ENCODE results near the gene ALKAL2.
"Not testable (repeated sequence)": the region's sequence is repeated elsewhere in the genome, so short reads cannot be mapped to it uniquely, and the experiment has no call there.

The ALKAL2 gene

DNA sequence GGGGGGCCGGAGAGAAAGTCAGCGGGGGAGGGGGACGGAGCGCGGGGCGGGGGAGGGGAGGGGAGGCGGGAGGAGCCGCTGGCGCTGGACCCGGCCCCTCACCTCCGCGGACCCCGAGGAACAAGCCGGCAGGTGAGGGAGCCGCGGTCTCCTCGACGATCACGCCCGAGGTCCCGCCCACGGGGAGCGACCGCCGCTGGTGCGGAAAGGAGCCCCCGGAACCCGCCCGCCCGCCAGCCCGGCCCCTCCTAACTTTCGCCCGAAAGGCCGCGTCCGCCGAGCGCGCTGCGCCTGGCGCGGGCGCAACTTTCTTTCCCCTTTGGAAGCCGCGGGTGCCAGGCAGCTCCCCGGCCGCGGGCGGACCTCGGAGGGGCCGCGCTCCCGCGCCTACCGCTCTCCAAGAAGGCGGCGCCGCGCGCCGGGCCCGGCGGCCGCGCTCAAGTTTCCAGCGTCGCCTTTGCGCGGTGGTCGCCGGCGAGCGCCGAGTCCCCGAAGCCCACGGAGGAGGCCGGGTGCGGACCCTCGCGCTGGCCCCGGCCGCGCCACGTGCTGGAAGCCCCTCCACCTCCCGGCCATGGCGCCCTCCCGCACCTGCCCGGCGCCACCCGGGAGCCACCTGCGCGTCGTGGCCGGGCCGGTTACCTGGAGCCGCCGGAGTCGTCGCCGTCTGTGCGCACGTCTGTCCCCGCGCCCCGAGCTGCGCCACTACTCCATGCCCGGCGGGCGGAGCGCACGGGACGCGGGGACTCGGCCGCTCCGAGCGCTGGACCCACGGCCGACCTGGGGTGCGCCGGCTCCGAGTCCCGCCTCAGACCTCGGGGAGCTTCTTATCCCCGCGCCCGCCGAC lies at the start of gene ALKAL2:
Gene ALKAL2 (minus strand): TSS at position 181 of the 847 bp plus-strand sequence. CDS start 256 bp downstream, outside the sequence.
- no peak for DNase-seq

DNA sequence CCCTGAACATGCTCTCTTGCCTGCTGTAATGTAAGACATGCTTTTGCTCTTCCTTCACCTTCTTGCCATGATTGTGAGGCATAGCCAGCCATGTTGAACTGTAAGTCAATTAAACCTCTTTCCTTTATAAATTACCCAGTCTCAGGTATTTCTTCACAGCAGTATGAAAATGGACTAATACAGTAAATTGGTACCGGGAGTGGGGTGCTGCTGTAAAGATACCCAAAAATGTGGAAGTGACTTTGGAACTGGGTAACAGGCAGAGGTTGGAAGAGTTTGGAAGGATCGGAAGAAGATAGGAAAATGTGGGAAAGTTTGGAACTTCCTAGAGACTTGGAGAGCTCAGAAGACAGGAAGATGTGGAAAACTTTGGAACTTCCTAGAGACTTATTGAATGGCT lies 49.1 kb upstream of the ALKAL2 start:
- not testable (repeated sequence) for DNase-seq

DNA sequence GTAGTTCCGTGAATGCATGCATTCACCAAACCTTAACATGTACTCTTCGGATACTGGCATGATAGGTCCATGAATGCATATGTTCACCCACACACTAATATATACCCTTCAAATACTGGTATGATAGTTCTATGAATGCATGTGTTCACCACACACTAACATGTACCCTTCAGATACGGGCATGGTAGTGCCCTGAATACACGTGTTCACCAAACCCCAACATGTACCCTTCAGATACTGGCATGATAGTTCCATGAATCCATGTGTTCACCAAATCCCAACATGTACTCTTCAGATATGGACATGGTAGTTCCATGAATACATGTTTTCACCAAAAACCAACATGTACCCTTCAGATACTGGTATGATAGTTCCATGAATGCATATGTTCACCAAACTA lies 48.5 kb upstream of the ALKAL2 start:
- DNase-seq: no peak

GRCh38 chr2:332592-332991 lies 44.7 kb upstream of the ALKAL2 start:
- DNase-seq: no peak

DNA sequence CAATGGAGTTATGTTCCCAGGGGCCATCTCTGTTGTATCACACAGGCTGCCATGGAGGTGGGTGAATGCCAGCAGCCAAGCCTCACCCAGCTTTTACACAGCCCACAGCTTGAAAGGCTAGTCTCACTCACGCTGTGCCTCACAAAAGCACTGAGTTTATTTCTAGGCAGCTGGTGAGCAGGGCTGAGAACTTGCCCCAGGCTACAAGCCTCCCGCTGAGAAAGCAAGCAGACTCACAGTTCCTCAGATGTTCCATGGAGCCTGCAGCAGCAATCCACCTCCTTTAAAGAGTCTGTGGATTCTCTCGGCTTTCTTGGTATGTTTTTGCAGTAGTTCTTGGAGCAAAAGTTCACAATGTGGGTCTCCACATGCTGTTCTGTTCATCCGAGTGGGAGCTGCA lies 40.9 kb upstream of the ALKAL2 start:
- no peak for DNase-seq

DNA sequence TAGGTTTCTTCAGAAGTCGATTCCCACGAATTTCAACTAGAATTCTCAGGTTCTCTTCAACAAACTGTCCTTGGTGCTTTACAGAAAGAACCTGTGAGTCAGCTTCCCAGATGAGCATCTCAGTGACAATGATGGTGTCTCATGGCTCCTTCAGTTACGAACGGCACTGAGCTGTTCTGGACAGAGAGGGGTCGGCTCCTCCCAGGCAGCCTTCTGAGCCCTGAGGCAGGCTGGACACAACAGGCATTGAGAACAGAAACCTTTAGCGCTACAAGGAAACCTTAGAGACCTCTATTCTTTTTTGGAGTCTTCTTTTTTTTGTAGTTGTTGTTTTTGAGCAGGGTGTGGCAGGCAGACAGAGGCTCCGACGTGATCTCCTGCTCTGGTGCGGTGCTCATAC lies 35.1 kb upstream of the ALKAL2 start:
- DNase-seq: no peak

- DNase-seq: no peak
These were observed 34.4 kb upstream of the ALKAL2 start for GRCh38 chr2:322326-322725.

DNA sequence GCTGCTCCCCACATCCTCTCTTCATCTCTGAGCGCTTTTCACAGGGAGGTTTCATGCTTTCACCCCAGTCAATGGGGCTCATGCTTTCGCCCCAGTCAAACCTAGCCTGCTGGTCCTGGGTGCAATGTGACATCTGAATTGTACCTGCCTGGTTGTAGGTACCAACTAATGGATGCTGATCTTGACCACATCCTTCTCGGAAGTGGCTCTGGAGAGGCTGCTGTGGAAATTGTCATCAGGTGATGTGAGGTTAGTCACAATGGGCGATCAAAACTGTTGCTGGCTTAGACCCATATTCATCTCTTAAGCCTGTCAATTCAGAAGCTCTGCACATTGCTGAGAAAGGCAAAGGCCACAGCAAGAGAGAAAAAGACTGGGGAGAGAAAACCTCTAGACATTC lies 32.7 kb upstream of the ALKAL2 start:
- DNase-seq: no peak

GRCh38 chr2:319059-319600 lies 31.2 kb upstream of the ALKAL2 start:
- DNase-seq: no peak

DNA sequence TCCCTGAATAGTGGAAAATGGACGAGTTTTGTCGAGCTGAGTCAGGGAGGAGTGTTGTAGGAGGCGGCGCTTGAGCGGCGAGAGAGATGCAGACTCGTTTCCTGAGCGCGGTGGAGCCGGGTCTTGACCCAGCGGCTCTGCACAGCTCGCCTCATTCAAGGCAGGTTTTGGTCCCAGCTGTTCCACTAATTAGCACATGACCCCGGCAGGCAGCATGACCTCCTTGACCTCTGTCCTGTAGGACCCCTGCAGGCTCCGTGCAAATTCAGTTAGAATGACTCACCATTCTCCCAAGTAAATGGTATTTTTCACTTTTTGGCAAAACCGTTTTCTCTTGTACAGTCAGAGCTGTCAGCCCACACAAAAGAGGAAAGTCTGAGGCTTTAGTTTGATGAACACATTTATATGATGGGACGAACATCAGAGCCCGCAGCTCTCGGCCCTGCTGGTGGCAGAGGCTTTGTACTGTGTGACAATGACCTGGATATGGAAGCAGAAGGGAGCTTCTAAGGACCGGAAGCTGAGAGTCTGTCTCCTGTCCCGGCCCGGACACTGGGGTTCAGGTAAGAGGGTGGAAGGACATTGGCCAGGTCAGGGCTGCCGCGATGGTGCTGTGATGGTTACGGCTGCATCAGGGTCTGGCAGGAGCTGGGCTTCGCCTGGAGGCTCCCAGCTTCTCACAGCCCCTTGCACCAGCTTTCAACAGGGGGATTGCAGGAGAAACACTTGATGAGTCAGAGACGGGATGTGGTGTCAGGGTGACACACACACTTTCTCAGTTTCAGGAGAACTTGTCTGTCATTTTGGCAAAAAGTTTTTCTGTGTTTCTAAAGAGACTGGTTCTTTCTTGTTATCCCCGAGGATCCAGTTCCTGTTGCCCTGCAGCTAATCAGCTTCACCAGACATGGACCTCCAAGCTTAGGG lies 29.9 kb upstream of the ALKAL2 start:
- no peak for DNase-seq

- no peak for DNase-seq
These were observed 28.5 kb upstream of the ALKAL2 start for GRCh38 chr2:316381-316780.

DNA sequence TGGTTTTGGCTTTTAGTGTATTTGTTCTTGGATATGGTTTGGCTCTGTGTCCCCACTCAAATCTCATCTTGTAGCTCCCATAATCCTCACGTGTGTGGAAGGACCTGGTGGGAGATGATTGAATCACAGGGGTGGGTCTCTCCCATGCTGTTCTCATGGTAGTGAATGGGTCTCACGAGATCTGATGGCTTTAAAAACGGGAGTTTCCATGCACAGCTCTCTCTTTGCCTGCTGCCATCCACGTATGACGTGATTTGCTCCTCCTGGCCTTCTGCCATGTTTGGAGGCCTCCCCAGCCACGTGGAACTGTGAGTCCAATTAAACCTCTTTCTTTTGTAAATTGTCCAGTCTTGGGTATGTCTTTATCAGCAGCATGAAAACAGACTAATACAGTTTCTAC lies 28.0 kb upstream of the ALKAL2 start:
- DNase-seq: not testable (repeated sequence)

DNA sequence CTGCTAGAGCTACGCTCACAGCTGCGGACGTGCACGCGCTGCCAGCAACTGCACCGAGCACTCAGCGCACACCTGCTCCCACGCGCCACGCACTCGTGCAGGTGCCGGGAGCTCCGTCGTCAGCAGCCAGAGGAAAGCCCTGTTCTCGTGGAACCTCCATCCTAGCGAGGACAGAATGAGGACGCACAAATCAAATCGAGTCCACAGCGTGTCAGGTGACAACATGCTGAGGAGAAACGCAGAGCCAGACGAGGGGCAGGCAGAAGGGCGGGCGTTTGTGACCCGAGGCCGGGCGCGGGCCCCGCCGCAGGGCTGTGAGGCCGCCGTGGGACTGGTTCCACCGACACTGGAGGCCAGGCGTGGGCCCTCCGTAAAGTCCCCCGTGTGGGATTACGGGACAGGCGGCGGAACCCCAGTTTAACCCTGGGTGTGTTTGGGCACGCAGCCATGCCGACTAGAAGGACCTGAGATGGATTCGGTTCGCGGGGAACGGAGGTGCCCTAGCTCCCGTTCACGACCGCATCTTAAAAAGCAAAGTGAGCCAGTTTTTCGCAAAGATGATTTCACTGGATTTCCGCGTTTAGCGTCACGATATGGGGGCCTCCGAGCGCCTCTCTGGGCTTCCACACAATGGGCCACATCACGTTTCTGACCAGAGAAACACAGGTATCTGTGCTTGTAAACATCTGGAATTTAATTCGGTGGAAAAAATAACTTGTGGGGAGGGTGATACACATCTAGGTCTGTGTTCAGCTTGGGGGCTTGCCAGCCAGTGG lies 26.9 kb upstream of the ALKAL2 start:
- no peak for DNase-seq

DNA sequence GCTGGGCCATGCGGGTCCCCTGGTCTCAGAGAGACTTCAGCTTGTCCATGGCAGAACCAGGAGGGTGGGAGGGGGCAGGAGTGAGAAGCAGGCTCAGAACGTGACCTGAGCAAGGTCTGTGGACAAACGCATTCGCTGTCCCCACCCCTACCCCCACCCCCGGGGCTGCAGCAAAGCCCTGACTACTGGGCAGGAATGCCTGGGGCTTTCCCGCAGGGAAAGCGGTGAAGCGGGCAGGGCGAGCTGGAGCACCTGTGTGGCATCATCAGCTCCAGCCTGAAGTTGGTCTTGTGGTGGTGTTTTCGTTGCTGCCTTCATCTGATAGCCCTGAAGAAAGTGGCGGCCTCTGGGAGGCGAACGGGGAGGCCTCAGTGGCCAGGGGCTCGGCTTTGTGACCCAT lies 26.1 kb upstream of the ALKAL2 start:
- no peak for DNase-seq

GRCh38 chr2:310994-311393 lies 23.1 kb upstream of the ALKAL2 start:
- DNase-seq: no peak

DNA sequence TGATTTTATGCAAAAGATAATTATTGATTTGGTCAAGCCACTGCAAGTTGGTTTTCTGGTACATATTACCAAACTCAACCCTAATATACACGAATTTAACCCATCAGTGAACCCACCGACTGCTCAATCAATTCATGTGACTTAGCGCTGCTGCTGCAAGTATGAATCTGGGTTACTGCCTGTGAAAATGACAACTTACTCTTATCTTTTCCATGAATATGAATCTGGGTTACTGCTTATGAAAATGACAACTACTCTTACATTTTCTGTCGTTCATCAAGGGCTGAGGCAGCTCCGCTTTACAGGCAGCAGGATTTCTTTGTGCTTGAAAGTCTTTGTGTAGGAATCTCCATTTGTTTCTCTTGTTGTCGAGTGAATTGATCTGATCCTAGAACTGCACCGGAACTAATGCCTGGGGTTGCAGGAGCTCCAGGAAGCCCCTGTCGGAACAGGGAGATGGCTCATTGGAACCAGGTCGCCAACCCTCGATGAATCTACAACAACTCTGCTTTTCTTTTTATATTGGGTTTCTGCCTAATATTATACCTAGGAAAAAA lies 22.1 kb upstream of the ALKAL2 start:
- no peak for DNase-seq

- DNase-seq: no peak
These were observed 21.5 kb upstream of the ALKAL2 start for GRCh38 chr2:309148-309953.

- no peak for DNase-seq
These were observed 17.5 kb upstream of the ALKAL2 start for GRCh38 chr2:305366-305765.

GRCh38 chr2:296354-296753 lies 8.5 kb upstream of the ALKAL2 start:
- no peak for DNase-seq

DNA sequence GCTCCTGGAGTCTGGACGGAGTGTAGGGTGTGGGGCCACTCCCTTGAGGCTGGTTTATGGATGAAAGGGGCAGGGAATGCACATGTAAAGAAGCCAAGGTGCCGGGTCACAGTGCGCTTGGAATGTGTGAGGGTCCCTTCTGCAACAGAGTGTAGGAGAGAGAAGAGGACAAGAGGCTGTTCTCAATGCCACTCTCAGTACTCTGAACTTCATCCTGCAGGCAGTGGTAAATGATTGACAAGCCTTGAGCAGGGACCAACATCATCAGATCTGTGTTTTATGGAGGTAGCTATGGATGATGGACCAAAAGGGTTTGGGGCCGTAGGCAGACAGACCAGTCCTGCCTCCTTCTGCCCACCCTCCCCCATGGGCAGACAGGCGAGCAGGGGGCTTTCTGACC lies 7.2 kb upstream of the ALKAL2 start:
- no peak for DNase-seq

DNA sequence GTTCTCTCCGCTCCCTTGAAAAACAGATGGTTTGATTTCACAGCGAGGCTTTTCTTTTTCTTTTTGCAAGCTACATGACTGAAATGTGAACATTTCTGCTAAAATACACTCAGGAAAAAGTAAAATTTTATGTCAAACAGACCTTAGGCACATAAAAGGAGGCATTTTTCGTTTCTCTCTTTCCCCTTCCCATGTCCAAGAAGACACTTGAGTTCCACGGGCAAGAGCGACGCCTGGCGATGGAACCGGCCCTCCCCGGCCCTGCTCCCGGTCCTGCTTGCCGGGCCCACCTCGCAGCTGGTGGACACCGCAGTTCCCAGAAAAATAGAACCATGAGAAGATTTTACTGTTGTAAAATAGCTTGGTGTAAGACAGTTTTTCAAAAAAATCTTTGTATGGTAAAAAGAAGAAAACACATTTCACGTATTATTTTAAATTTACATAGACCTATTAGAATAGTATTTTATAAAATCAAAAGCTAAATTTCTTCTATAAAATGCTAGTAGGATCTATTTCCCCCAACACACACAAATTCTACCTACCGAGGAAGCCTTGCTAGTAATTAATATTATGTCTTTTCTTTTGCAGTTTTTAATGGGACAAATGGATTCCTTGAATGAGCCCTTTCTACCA lies 2.3 kb upstream of the ALKAL2 start:
- DNase-seq: no peak
